Cerebellar nuclear complex (tissue), 1 donor: ENCODE results near the gene PODXL.

ENCODE experiments used
- DNase-seq, 2 experiments: peaks; one replicate each; lab custom pipeline; 2025; lab: John Stamatoyannopoulos, UW

Gene PODXL

GRCh38 chr7:131556053-131556908 is at the start of gene PODXL:
TSS of gene PODXL (minus strand) at chr7:131556628. CDS start at chr7:131556359, 269 bp downstream.
- DNase-seq, result no peak

- no peak for DNase-seq
These were observed 49.0 kb upstream of the PODXL start for GRCh38 chr7:131605280-131605878.

DNA sequence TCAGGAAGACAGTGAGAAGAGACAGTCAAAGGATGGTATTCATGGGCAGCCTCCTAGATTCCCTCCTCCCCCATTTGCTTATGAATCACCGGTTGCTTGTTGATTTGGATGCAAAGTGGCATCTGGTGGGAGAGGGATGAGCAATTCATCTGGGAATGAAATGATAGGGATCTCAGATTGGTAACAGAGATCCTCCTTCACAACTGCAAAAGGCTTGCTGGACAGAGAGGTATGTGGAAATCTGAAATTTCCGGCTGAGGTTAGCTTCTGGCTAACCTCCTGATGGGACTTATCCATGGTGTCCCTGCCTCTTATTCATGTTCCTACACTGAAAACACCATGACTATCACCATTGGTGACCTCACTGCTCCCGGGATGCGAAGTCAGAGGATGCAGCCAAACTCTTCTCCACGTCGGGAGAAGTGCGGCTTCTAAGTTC is 48.4 kb upstream of the PODXL start:
- DNase-seq, result no peak

DNA sequence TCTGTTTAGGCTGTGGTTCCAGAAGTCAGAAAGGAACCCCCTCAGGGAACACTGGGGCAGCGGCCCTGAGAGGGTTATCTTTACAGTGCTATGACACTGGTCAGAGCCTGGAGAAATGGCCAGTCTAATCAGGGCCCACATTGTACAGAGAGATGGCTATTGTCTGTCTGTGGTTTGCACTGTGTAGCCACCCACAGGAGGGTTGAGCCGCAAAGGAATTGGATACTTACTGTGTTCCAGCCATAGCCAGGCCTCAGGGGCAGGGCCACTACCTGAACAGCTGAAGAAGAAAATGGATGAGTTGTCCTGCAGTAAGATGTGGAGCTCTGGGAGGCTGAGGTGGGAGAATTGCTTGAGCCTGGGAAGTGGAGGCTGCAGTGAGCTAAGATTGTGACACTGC is 47.5 kb upstream of the PODXL start:
- no peak for DNase-seq

GRCh38 chr7:131602994-131603372 is 46.6 kb upstream of the PODXL start:
- DNase-seq, result no peak

DNA sequence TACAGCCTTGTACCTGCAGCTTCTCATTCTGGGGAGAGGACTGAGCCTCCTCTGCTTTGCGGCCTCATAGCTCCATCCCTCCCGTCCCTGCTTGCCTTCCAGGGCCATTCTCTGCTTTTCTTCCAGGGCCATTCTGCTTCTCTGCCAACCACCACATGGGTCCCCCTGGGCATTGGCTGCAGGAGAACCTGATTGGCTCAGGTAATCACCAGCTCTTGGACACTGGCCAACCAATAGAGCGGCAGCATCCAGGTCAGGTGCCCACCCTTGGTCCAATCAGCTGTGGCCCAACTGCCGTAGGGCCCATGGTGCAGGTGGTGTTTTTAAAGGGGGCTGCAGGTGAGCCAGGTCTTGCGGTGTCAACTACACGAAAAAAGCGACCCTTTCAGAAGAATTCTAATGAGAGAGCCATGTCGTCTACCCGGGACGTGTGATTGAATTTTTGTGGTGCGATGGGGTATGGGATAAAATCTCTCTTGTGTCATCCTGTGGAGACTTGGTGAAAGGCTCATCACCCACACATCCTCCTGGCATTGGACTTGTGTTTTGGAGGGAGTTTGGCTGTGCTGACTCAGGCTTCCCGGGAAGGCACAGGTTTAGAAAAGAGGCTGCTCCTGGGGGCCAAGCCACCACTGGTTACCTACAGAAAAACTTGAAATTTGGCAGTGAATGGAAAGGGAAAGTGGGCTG is 46.0 kb upstream of the PODXL start:
- DNase-seq, result no peak

- no peak for DNase-seq
These were observed 43.9 kb upstream of the PODXL start for GRCh38 chr7:131600085-131600881.

- DNase-seq, result no peak
These were observed 40.4 kb upstream of the PODXL start for GRCh38 chr7:131596785-131597184.

GRCh38 chr7:131595699-131596098 is 39.3 kb upstream of the PODXL start:
- no peak for DNase-seq

GRCh38 chr7:131591687-131592319 is 35.4 kb upstream of the PODXL start:
- no peak for DNase-seq

GRCh38 chr7:131587315-131587923 is 31.0 kb upstream of the PODXL start:
- DNase-seq, result no peak

- no peak for DNase-seq
These were observed 30.3 kb upstream of the PODXL start for GRCh38 chr7:131586759-131587158.

GRCh38 chr7:131586259-131586658 is 29.8 kb upstream of the PODXL start:
- DNase-seq, result no peak

DNA sequence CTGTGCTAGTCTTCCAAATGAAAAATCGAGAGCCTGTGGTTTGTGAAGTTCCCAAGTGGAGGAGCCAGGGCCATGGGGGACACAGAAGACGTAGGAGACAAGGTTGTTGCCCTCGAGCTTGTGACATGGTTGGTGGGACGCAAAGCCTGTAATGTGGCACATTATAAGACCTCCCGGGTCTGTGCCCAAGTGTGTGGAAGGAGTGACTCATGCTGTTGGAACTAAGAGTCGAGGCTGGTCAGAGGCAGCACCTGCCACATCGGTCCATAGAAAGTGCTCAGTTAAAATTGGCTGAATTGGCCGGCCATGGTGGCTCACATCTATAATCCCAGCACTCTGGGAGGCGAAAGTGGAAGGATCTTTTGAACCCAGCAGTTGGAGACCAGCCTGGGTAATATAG is 27.0 kb upstream of the PODXL start:
- DNase-seq, result no peak

DNA sequence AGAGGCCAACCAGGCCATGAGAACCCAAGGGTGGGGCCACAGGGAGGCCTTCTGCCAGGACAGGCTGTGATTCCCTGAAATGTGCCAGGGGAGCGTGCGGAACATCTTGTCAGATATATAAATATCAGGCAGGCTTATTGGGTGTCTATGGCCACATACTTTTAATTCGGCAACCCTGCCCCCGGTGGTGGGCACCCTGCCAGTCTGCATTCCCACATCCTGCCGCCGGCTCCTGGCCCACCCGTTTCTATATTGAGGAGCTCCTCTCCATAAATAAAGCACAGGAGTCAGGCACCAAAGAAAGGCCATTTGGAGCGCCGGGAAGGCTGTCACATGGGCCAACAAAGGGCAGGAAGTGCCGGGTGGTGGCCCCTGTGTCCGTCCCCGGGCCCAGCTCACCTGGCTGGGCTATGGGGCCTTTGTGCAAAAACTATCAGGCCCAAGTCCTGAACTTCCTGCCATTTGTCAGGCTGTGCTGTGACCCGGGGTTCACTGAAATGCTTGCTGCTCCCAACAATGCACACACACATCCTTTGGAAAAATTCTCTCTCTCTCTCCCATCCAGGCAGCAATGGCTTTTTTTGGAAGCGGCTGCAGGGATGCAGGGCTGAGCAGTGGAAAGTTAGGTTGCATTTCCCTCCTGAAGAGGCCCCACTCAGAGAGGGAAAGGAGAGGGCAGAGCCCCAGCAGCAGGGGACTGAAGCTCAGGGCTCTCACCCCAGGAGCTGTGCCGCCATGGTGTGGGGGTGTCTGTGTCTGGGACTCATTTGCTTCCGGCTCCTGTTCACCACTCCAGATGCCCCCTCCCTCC is 25.0 kb upstream of the PODXL start:
- DNase-seq, result no peak

DNA sequence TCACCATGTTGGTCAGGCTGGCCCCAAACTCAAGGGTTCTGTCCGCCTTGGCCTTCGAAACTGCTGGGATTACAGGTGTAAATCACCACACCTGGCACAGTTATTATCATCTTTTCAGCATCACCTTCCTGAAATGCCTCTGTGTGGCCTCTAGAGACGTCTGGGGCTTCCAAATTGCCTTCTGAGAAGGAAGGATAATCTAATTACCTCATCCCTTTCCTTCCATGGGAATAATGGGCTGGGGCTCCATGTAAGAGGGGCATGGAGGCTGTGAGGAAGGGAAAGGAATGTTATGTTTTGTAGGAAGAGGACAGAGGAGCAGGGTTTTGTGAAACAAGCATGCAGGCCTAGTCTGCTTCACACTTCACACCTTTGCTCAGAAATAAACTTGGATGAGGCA is 22.2 kb upstream of the PODXL start:
- no peak for DNase-seq

DNA sequence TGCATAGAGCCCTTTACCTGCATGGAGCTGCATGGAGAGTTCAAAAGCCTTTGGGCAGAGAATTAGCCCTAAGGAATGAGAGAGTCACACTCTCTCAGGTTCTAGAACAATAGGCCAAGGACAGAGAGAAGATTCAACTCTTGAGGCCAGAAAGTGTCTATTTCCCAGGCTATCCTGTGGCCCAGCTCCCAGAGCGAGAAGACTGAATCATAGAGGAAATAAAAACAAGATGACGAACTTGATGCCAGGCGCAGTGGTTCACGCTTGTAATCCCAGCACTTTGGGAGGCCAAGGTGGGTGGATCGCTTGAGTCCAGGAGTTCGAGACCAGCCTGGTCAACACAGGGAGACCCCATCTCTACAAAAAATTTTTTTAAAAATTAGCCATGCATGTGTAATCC is 18.3 kb upstream of the PODXL start:
- no peak for DNase-seq

DNA sequence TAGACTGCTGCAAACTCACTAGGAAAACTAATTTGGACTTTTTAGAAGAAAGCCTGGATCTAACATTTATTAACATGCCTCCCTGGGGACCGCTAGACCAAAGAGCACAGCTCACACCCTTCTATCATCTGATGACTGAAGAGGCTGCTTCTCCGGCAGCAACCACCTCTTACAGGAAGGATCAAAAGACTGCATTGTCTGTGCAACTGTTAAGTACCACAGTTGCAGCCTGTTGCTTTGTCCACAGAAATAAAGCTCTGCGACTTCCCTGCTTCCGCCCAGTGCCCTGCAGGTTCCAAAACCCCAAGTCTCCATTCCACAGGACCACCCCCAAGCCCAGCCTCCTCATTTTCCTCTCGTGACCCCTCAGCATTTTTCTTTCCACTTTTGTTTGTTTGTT is 14.0 kb upstream of the PODXL start:
- DNase-seq, result no peak

GRCh38 chr7:131568970-131569369 is 12.5 kb upstream of the PODXL start:
- no peak for DNase-seq

- DNase-seq, result no peak
These were observed 12.1 kb upstream of the PODXL start for GRCh38 chr7:131568510-131568909.
